SK-N-SH (cell line): ENCODE data around the gene SLC6A13. TPM values are rescaled to one million over a fixed set of nuclear protein-coding genes. Genes with fewer than 3 reads are reported as not detected.

Experiments
- CTCF ChIA-PET: fragments of 300-600, 350-600 bp; formaldehyde crosslinking; extraction: SDS; loops from one replicate; lab custom pipeline; 2021; lab: Yijun Ruan, JAX
- POLR2A ChIA-PET: fragments of 350-600 bp; sonication (Branson Sonifier 250); formaldehyde crosslinking; extraction: SDS; loops from one replicate; lab custom pipeline; 2020; ENCODE audit warnings: antibody characterized with exemption, inconsistent platforms; lab: Yijun Ruan, JAX
- DNase-seq: peaks from one replicate; pipeline ENCODE4 v3.0.0; 2012
- H2AFZ ChIP-seq: fragments of 200-600 bp; sonication (generic); 2 replicates; pipeline ENCODE4 v1.8.1; 2016; ENCODE audit warnings: antibody characterized with exemption, mild to moderate bottlenecking, low read depth
- H3F3A ChIP-seq: fragments of 200-600 bp; sonication (generic); replicated peaks from 2 replicates; pipeline ENCODE3; 2016; ENCODE audit warnings: antibody characterized with exemption, mild to moderate bottlenecking; ENCODE audit not compliant: insufficient read depth
- H3K27ac ChIP-seq, 2 experiments: fragments of 200-500 bp in 1 of 2; fragments of 200-600 bp in 1 of 2; sonication (Bioruptor generic) in 1 of 2; sonication (generic), shearing (Covaris generic) in 1 of 2; 2 replicates each; pipeline versions ENCODE4 v1.5.1 to v1.6.1; 2014 to 2016; ENCODE audit warnings: low read depth in 2 of 2, inconsistent platforms in 1 of 2, low read length in 1 of 2, mild to moderate bottlenecking in 1 of 2, mixed read lengths in 1 of 2
- H3K27me3 ChIP-seq: fragments of 200-600 bp; sonication (generic), shearing (Covaris generic); 2 replicates; pipeline ENCODE4 v1.6.1; 2016; ENCODE audit warnings: mixed run types; ENCODE audit not compliant: insufficient read depth
- H3K36me3 ChIP-seq, 2 experiments: fragments of 200-500 bp in 1 of 2; fragments of 200-600 bp in 1 of 2; sonication (Bioruptor generic) in 1 of 2; sonication (generic) in 1 of 2; replicated peaks in 1 of 2; 2 replicates each; pipeline versions ENCODE3 to v1.5.1; 2014 to 2016; ENCODE audit warnings: low read length in 1 of 2, mild to moderate bottlenecking in 1 of 2; ENCODE audit not compliant: insufficient read depth in 2 of 2, control insufficient read depth in 1 of 2
- H3K4me1 ChIP-seq, 2 experiments: fragments of 200-500 bp in 1 of 2; fragments of 200-600 bp in 1 of 2; sonication (Bioruptor generic) in 1 of 2; sonication (generic), shearing (Covaris generic) in 1 of 2; 2 replicates each; pipeline versions ENCODE4 v1.5.1 to v1.6.1; 2014 to 2016; ENCODE audit warnings: low read depth in 1 of 2, low read length in 1 of 2, mixed run types in 1 of 2; ENCODE audit not compliant: insufficient read depth in 2 of 2, control insufficient read depth in 1 of 2
- H3K4me2 ChIP-seq: fragments of 200-600 bp; sonication (generic), shearing (Covaris generic); 2 replicates; pipeline ENCODE4 v1.6.1; 2017; ENCODE audit warnings: mixed run types
- H3K4me3 ChIP-seq, 2 experiments: fragments of 200-500 bp in 1 of 2; fragments of 200-600 bp in 1 of 2; sonication (Bioruptor generic) in 1 of 2; sonication (generic), shearing (Covaris generic) in 1 of 2; 2 replicates each; pipeline versions ENCODE4 v1.5.1 to v1.8.1; 2014 to 2016; ENCODE audit warnings: low read depth in 2 of 2, inconsistent platforms in 1 of 2, low read length in 1 of 2, mild to moderate bottlenecking in 1 of 2, mixed read lengths in 1 of 2, moderate library complexity in 1 of 2
- H3K79me2 ChIP-seq: fragments of 200-600 bp; sonication (generic); 2 replicates; pipeline ENCODE4 v1.8.1; 2017; ENCODE audit warnings: mild to moderate bottlenecking; ENCODE audit not compliant: insufficient read depth
- H3K9ac ChIP-seq: fragments of 200-600 bp; sonication (generic); 2 replicates; pipeline ENCODE4 v1.6.1; 2017; ENCODE audit warnings: mixed run types
- H3K9me2 ChIP-seq: fragments of 200-600 bp; sonication (generic); 2 replicates; pipeline ENCODE4 v1.6.1; 2017; ENCODE audit warnings: mixed run types
- H3K9me3 ChIP-seq: fragments of 200-600 bp; sonication (generic); 2 replicates; pipeline ENCODE4 v1.6.1; 2017; ENCODE audit warnings: mixed run types, mild to moderate bottlenecking, moderate library complexity
- H4K20me1 ChIP-seq: fragments of 200-600 bp; sonication (generic); 2 replicates; pipeline ENCODE4 v1.6.1; 2017; ENCODE audit warnings: mild to moderate bottlenecking, mixed run types; ENCODE audit not compliant: insufficient read depth
- CHD2 ChIP-seq: fragments of 150-350 bp; IDR thresholded peaks from 2 replicates; pipeline ENCODE4 v1.6.1; 2018; ENCODE audit warnings: low read length; ENCODE audit not compliant: partially characterized antibody
- ELF1 ChIP-seq: IDR thresholded peaks from 2 replicates; pipeline ENCODE4 v1.4.0; 2012
- EZH2phosphoT487 ChIP-seq: fragments of 200-600 bp; sonication (generic); IDR thresholded peaks from 2 replicates; pipeline ENCODE4 v1.6.1; 2017; ENCODE audit warnings: low read depth, mixed run types, mild to moderate bottlenecking, antibody characterized with exemption, moderate library complexity, borderline replicate concordance
- FOSL2 ChIP-seq: IDR thresholded peaks from 2 replicates; pipeline ENCODE4 v1.4.0; 2012; ENCODE audit warnings: low read depth, mild to moderate bottlenecking, moderate library complexity, borderline replicate concordance
- JUND ChIP-seq: IDR thresholded peaks from 2 replicates; pipeline ENCODE4 v1.4.0; 2012
- NFIC ChIP-seq: IDR thresholded peaks from 2 replicates; pipeline ENCODE4 v1.4.0; 2012; ENCODE audit warnings: borderline replicate concordance
- RAD21 ChIP-seq: IDR thresholded peaks from 2 replicates; pipeline ENCODE4 v1.6.1; 2012; ENCODE audit warnings: mild to moderate bottlenecking, low read length
- RCOR1 ChIP-seq: fragments of 150-350 bp; IDR thresholded peaks from 2 replicates; pipeline ENCODE4 v1.6.1; 2017; ENCODE audit warnings: antibody characterized with exemption, low read length
- RXRA ChIP-seq: IDR thresholded peaks from 2 replicates; pipeline ENCODE4 v1.4.0; 2012; ENCODE audit warnings: low read depth, mild to moderate bottlenecking, borderline replicate concordance
- TAF1 ChIP-seq: IDR thresholded peaks from 2 replicates; pipeline ENCODE4 v1.6.1; 2012; ENCODE audit warnings: low read depth, mild to moderate bottlenecking, low read length, moderate library complexity, borderline replicate concordance
- WGBS: methylation state at CpG from one replicate; pipeline ENCODE4 v1.1.6; 2017; ENCODE audit warnings: low lambda C conversion rate; 5-methylcytosine and 5-hydroxymethylcytosine counted together
- polyA plus RNA-seq, 3 experiments: library from polyadenylated mRNA; depleted of rRNA; stranded (reverse); fragments of >200 nt; gene quantifications; 2 replicates each; pipeline ENCODE4 v1.2.3, GENCODE V29; 2012
- TF ChIP-seq, protein P1 (sequence below): fragments of 150-350 bp; IDR thresholded peaks from 2 replicates; pipeline ENCODE4 v1.6.1; 2016; ENCODE audit warnings: mild to moderate bottlenecking, low read depth, low read length
- TF ChIP-seq, protein P2 (sequence below): IDR thresholded peaks from 2 replicates; pipeline ENCODE4 v1.6.1; 2012; ENCODE audit warnings: mild to moderate bottlenecking, low read depth, low read length, moderate library complexity
- TF ChIP-seq, protein P3 (sequence below): IDR thresholded peaks from 2 replicates; pipeline ENCODE4 v1.4.0; 2012; ENCODE audit warnings: low read depth
- TF ChIP-seq, protein P4 (sequence below): fragments of 150-350 bp; IDR thresholded peaks from 2 replicates; pipeline ENCODE4 v1.6.1; 2017; ENCODE audit warnings: antibody characterized with exemption, low read length, low read depth, borderline replicate concordance

Gene SLC6A13
- polyA plus RNA-seq, 1 of the 3 experiments (the other 2 are of a cell fraction): 0.05 TPM

DNA sequence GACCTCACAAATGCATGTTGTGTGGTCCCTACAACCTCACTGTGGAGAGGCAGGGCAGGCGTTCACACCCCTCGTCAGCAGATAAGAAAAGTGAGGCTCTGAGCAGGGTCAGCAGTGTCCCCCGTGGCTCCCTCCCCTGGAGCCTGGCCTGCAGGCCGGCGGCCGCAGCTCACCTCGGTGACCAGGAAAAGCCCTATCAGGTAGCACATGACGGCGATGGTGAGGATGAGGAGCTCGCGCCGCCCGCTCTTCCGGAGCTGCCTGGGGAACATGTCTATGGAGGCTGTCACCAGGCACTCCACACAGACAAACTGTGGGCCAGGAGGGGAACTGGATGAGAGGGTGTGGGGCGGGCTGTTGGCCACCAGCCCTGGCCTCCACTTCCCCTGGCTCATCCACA lies 66.7 kb downstream of the SLC6A13 start:
- POLR2A ChIA-PET: no interaction called here
- Histone ChIP-seq H4K20me1 (no peaks in the 10 kb centered on the region), H3K4me1 (peaks cover 0 to 16% of the 10 kb centered on the region in 2 experiments; a peak in 2 of 4 replicates), H3K36me3 (no peaks in the 10 kb centered on the region), H3K4me2 (no peak overlapping the region), H3K9me3 (no peaks in the 10 kb centered on the region), H3K27me3 (peaks cover 8% of the 10 kb centered on the region), H3K4me3 (no peak overlapping the region), H3K9me2 (no peaks in the 10 kb centered on the region), H3F3A (peaks cover 5% of the 10 kb centered on the region), H2AFZ (no peak overlapping the region), H3K27ac (no peak overlapping the region), H3K9ac (no peak overlapping the region), H3K79me2 (no peaks in the 10 kb centered on the region)
- DNase-seq: no peak
- CTCF ChIA-PET: no interaction called here
- 60% methylated on average over 7 of the region's 15 CpGs for WGBS
- TF ChIP-seq RXRA (no peak), EZH2phosphoT487 (no peak), FOSL2 (no peak), RAD21 (no peak), ELF1 (no peak), JUND (no peak), NFIC (no peak), CHD2 (no peak), RCOR1 (no peak), TAF1 (no peak)
- TF ChIP-seq, protein P1, sequence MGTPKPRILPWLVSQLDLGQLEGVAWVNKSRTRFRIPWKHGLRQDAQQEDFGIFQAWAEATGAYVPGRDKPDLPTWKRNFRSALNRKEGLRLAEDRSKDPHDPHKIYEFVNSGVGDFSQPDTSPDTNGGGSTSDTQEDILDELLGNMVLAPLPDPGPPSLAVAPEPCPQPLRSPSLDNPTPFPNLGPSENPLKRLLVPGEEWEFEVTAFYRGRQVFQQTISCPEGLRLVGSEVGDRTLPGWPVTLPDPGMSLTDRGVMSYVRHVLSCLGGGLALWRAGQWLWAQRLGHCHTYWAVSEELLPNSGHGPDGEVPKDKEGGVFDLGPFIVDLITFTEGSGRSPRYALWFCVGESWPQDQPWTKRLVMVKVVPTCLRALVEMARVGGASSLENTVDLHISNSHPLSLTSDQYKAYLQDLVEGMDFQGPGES: no peak
- TF ChIP-seq, protein P2, sequence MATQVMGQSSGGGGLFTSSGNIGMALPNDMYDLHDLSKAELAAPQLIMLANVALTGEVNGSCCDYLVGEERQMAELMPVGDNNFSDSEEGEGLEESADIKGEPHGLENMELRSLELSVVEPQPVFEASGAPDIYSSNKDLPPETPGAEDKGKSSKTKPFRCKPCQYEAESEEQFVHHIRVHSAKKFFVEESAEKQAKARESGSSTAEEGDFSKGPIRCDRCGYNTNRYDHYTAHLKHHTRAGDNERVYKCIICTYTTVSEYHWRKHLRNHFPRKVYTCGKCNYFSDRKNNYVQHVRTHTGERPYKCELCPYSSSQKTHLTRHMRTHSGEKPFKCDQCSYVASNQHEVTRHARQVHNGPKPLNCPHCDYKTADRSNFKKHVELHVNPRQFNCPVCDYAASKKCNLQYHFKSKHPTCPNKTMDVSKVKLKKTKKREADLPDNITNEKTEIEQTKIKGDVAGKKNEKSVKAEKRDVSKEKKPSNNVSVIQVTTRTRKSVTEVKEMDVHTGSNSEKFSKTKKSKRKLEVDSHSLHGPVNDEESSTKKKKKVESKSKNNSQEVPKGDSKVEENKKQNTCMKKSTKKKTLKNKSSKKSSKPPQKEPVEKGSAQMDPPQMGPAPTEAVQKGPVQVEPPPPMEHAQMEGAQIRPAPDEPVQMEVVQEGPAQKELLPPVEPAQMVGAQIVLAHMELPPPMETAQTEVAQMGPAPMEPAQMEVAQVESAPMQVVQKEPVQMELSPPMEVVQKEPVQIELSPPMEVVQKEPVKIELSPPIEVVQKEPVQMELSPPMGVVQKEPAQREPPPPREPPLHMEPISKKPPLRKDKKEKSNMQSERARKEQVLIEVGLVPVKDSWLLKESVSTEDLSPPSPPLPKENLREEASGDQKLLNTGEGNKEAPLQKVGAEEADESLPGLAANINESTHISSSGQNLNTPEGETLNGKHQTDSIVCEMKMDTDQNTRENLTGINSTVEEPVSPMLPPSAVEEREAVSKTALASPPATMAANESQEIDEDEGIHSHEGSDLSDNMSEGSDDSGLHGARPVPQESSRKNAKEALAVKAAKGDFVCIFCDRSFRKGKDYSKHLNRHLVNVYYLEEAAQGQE: no peak
- TF ChIP-seq, protein P3, sequence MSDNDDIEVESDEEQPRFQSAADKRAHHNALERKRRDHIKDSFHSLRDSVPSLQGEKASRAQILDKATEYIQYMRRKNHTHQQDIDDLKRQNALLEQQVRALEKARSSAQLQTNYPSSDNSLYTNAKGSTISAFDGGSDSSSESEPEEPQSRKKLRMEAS: no peak
- TF ChIP-seq, protein P4, sequence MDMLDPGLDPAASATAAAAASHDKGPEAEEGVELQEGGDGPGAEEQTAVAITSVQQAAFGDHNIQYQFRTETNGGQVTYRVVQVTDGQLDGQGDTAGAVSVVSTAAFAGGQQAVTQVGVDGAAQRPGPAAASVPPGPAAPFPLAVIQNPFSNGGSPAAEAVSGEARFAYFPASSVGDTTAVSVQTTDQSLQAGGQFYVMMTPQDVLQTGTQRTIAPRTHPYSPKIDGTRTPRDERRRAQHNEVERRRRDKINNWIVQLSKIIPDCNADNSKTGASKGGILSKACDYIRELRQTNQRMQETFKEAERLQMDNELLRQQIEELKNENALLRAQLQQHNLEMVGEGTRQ: no peak
